AG09319 (cell line): ENCODE results near the gene ADA.
"Not testable (repeated sequence)": the region's sequence is repeated elsewhere in the genome, so short reads cannot be mapped to it uniquely, and the experiment has no call there.

Source experiments
- DNase-seq: peaks from one replicate; pipeline ENCODE4 v3.0.0-alpha.2; 2010; ENCODE audit warnings: low read depth; ENCODE audit errors: extremely low read depth
- CTCF ChIP-seq: IDR thresholded peaks from 2 replicates; pipeline ENCODE4 v1.5.1; 2011; ENCODE audit warnings: low read depth, mild to moderate bottlenecking, inconsistent platforms, low read length, moderate library complexity

ADA gene

GRCh38 chr20:44590980-44591778, 60.3 kb downstream of the ADA start:
- DNase-seq: no peak
- TF ChIP-seq CTCF: no peak

- no peak for TF ChIP-seq CTCF
Observed at GRCh38 chr20:44589537-44589936, 62.0 kb downstream of the ADA start.

GRCh38 chr20:44588321-44588720, 63.2 kb downstream of the ADA start:
- not testable (repeated sequence) for DNase-seq

More at GRCh38 chr20:44589537-44589936, 62.0 kb downstream of the ADA start:
- DNase-seq: no peak

- DNase-seq: no peak
- TF ChIP-seq CTCF: no peak
Observed at GRCh38 chr20:44587035-44587980, 64.2 kb downstream of the ADA start.

- no peak for DNase-seq
- TF ChIP-seq CTCF: no peak
Observed at GRCh38 chr20:44586289-44586911, 65.1 kb downstream of the ADA start.

- DNase-seq: no peak
- no peak for TF ChIP-seq CTCF
Observed at GRCh38 chr20:44585057-44585963, 66.2 kb downstream of the ADA start.

GRCh38 chr20:44584162-44584561, 67.3 kb downstream of the ADA start:
- no peak for TF ChIP-seq CTCF
- DNase-seq: no peak
